Retinal pigment epithelial cell (primary cell): ENCODE results near the gene BMAL2.

ENCODE experiments used
- DNase-seq: peaks from one replicate; pipeline ENCODE4 v3.0.0-alpha.2; 2010; ENCODE audit warnings: low read depth
- H3K4me3 ChIP-seq: 2 replicates; pipeline ENCODE4 v1.5.1; 2011; ENCODE audit warnings: mild to moderate bottlenecking, low read length, control low read depth, moderate library complexity
- CTCF ChIP-seq: conservative IDR thresholded peaks from 2 replicates; pipeline ENCODE4 v1.5.1; 2011; ENCODE audit warnings: low read depth, low read length, control low read depth, inconsistent platforms

The BMAL2 gene

DNA sequence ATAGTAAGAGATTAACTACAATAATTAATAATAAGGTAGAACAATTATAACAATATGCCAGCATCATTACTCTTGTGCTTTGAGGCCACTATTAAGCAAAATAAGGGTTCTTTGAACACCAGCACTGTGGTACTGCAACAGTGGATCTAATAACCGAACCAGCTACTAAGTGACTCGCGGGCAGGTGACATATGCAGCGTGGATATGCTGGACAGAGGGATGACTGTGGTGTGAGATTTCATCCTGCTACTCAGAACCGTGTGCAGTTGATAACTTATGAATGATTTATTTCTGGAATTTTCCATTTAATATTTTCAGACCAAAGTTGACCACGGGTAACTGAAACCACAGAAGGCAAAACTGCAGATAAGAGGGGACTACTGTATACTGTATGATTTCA lies 34.4 kb downstream of the BMAL2 start:
- no peak for TF ChIP-seq CTCF
- no peak for DNase-seq
- H3K4me3 ChIP-seq = no peak overlapping the region

DNA sequence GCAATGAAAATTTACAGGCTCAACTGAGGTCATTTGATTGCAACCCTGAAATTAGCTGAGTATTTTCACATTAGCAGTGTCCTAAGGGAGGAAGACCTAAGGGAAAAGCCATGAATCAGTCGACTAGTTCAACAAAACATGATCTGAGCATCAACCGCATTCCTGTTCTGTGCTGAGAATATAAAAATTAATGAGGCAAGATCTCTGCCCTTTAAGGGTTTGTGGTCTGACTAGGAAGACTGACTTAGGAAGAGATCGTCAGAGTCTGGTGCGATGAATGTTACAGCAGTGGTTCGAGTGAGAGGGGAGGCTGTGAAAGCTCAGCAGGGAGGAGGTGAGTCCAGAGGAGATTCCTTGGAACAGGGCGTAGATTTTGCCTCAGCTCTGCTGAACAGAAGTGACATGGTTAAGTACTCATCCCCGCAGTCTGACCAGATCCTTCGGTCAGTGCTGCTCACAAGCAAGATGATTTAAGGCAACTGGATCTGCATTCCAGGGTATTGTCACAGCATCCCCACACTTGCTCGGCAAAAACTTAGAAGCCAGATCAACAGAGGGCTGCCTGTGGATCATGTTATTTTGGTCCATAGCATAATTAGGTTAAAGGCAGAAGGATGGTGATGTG lies 49.6 kb downstream of the BMAL2 start:
- no peak overlapping the region for H3K4me3 ChIP-seq
- no peak for TF ChIP-seq CTCF
- no peak for DNase-seq
